Inflammatory macrophage treated with lipopolysaccharide for 4 hours (primary cell): Measurements from ENCODE around the gene GSTK1.

Experiments
- DNase-seq: peaks from one replicate; pipeline ENCODE4 v3.0.0-alpha.2; 2020

The GSTK1 gene

DNA sequence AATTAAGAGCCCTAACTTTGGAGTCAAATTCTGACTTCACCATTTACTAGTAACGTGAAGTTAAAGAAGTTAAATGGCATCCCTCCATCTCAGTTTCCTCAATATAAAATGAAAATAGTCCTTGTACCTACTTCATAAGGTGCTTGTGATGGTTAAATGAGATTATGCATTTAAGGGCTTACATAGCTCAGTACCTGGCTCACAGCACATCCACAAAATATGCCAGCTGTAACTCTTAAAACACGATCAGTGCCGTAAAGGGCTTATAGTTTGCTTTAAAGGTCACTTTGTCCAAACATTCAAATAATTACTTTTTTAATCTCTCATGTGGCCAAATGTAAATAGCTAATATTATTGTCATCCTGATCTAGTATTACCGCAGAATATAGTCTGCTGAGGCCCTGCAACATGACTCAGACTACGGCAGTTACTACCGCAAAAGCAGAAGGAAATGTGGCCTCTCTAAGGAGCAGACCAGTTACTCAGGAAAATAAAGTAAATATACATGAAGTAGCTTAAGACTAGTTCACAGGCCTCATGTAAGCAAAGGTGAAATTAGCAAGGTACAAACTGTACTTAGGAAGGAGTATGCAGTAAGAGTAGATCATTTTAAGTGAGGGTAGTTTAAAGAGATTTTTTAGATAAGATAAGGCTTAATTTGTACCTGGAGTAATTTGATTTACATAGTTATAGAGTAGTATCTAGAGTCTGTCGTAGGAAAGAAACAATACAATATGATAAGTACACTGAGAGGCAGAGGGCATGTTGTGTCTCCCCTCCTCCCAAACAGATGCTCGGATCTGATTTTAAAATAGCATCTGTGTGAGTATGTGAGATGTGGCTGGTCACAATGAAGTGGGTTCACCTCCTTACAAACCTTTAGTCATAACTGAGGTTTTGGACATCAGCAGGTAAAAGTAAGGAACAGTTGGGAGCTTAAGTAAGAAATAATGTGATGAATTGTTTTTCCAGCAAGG lies 38.0 kb downstream of the GSTK1 start:
- peak; percentile 78 for DNase-seq

DNA sequence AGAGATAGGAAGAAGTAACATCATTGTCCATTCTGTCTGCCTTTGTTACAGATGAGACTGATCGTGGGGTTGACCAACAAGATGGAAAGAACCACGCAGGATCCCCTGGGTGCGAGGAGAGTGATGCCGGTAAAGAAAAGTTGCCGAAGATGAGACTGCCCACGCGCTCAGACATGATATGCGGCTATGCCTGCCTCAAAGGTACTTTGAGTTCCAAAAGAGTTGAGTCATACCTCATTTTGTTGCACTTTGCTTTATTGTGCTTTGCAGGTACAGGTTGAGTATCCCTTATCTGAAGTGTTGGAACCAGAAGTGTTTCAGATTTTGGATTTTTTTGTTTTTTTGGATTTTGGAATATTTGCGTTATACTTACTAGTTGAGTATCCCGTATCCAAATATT lies 40.5 kb downstream of the GSTK1 start:
- no peak for DNase-seq

DNA sequence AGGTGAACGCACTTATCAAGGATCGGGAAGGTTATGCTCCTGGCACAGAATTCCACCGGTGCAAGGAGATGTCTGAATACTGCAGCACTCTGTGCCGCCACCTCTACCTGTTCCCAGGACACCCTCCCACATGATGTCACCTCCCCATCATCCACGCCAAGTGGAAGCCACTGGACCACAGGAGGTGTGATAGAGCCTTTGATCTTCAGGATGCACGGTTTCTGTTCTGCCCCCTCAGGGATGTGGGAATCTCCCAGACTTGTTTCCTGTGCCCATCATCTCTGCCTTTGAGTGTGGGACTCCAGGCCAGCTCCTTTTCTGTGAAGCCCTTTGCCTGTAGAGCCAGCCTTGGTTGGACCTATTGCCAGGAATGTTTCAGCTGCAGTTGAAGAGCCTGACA lies 41.7 kb downstream of the GSTK1 start:
- DNase-seq: no peak

DNA sequence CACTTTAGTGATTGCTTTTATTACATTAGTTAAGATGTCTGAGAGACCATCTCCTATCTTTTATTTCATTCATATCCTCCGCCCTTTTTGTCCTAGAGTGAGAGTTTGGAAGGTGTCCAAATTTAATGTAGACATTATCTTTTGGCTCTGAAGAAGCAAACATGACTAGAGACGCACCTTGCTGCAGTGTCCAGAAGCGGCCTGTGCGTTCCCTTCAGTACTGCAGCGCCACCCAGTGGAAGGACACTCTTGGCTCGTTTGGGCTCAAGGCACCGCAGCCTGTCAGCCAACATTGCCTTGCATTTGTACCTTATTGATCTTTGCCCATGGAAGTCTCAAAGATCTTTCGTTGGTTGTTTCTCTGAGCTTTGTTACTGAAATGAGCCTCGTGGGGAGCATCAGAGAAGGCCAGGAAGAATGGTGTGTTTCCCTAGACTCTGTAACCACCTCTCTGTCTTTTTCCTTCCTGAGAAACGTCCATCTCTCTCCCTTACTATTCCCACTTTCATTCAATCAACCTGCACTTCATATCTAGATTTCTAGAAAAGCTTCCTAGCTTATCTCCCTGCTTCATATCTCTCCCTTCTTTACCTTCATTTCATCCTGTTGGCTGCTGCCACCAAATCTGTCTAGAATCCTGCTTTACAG lies 42.3 kb downstream of the GSTK1 start:
- peak; percentile 75 for DNase-seq

DNA sequence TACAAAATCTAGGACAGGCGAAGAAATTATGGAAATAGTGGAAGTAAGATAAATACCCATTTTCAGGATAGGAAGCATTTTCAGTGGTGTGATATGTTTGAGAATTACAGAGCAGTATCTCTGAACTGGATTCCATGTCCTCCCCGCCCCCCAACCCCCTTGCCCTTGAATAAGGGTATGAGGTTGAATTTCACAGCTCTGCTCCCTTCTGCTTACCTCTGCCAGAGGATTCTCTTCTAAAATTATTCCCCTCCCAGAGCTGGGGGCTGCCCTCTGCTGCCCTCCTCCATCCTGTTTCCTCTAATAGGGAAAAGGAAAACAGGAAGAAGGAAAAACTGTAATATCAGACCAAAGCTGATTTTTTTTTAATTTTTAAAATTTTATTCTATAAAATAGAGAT lies 45.4 kb downstream of the GSTK1 start:
- DNase-seq: no peak

DNA sequence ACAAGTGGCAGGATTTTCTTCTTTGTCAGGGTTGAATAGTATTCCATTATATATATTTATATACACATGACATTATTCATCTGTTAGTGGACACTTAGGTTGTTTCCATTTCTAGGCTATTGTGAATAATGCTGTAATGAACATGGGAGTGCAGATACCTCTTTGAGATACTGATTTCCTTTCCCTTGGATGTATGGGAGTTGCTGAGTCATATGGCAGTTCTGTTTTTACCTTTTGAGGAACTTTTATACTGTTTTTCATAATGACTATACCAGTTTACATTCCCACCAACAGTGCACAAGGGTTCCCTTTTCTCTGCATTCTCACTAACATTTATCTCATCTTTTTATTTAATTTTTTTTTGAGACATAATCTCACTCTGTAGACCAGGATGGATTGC lies 50.9 kb downstream of the GSTK1 start:
- DNase-seq: peak; percentile 64

DNA sequence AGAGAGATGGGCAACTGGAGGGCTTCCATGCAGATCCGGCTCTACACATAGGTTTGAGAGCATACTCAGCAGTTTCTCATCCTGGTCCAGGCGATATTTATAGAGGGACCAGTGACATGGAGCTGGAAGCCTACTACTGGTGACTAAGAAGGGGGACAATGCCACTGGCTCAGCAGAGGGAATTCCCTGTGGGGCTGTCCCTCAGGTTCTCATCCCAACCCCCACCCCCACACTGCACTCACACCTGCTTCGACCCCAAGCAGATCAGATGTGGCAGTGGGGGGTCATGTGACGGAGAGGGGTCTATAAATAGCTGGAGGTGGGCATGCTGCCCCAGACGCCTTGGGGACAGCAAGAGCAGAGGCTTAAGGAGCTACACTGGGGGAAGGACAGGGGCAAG lies 52.5 kb downstream of the GSTK1 start, which contains the start of gene CLCN1:
Gene CLCN1, plus strand, starts transcription at position 336 of the 400 bp plus-strand sequence. CDS start 102 bp downstream, outside the sequence.
- DNase-seq: no peak

DNA sequence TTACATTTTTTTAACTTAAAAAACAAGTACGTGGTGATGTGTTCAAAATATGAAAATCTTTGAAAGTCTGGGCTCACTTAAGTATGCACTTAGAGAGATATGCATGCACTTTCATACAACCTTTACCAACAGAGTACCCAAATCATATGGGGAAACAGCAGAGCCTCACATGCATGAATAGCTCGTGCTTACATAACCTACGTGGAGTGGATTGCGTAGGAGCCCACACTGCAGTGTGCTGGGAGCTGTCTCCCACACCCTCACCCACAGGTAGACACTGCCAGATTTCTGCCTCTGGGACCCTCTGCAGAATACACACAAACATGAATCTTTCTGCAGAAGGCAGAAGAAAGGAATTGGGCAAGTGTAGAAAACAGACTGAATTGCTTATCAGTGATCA lies 53.3 kb downstream of the GSTK1 start:
- DNase-seq: peak; percentile 42

DNA sequence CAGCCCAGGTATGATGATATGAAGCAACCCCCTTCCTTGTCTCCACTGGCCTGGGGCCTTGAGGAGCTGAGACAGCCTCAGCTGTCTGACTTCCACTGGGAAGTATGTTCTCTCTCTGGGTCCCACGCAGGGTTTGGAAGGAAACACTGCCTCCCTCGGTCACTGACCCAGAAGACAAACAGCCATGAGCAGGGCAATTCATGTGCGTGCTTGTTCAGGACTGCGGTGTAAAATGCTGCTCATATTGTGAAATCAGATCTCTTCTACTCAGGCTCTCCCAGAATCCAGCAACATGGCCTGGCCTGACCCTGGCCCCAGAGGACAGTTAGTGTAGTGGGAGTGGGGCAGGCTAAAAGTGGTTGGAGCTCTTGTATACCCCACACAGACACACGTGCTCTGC lies 55.4 kb downstream of the GSTK1 start:
- DNase-seq: peak; percentile 42
